SK-N-SH treated with all-trans-retinoic acid at 6 μM for 48 hours (cell line): Measurements from ENCODE around the gene INSYN2B.
A peak's percentile ranks its signal among the peaks of the same experiment; 100 is the strongest.

Source experiments
- ATAC-seq: fragments of 200-7000 bp; cut with Tn5 transposase; 3 replicates; pipeline ENCODE4 v1.9.1; 2020; ENCODE audit warnings: mild to moderate bottlenecking, moderate library complexity
- ARNTL ChIP-seq: fragments of 450-650 bp; formaldehyde crosslinking; IDR thresholded peaks from 2 replicates; pipeline ENCODE4 v1.5.0; 2020; ENCODE audit warnings: low read depth, mild to moderate bottlenecking, moderate library complexity, borderline replicate concordance
- BACH2 ChIP-seq: fragments of 250-450 bp; sonication (Bioruptor Pico); IDR thresholded peaks from 2 replicates; pipeline ENCODE4 v1.9.0; 2021; ENCODE audit warnings: mild to moderate bottlenecking, borderline replicate concordance
- CSDC2 ChIP-seq: fragments of 250-450 bp; sonication (Bioruptor Pico); IDR thresholded peaks from 2 replicates; pipeline ENCODE4 v1.5.0; 2020; ENCODE audit warnings: mild to moderate bottlenecking, moderate library complexity
- ESRRG ChIP-seq: fragments of 250-450 bp; sonication (Bioruptor Pico); IDR thresholded peaks from 2 replicates; pipeline ENCODE4 v1.6.1; 2021; ENCODE audit warnings: mild to moderate bottlenecking
- GLIS3 ChIP-seq: fragments of 250-450 bp; sonication (Bioruptor Pico); IDR thresholded peaks from 2 replicates; pipeline ENCODE4 v1.5.0; 2020; ENCODE audit warnings: mild to moderate bottlenecking, moderate library complexity
- ISL1 ChIP-seq: fragments of 250-450 bp; sonication (Bioruptor Pico); IDR thresholded peaks from 2 replicates; pipeline ENCODE4 v2.1.2; 2022; ENCODE audit warnings: mild to moderate bottlenecking, moderate library complexity
- OSR1 ChIP-seq: fragments of 250-450 bp; sonication (Bioruptor Pico); IDR thresholded peaks from 2 replicates; pipeline ENCODE4 v1.8.0; 2022; ENCODE audit warnings: moderate library complexity, mild to moderate bottlenecking, inconsistent platforms
- RARB ChIP-seq: fragments of 250-450 bp; sonication (Bioruptor Pico); IDR thresholded peaks from 2 replicates; pipeline ENCODE4 v1.8.0; 2021; ENCODE audit warnings: mild to moderate bottlenecking, moderate library complexity
- SNAI2 ChIP-seq: fragments of 250-450 bp; sonication (Bioruptor Pico); IDR thresholded peaks from 2 replicates; pipeline ENCODE4 v1.5.0; 2020; ENCODE audit warnings: mild to moderate bottlenecking, moderate library complexity
- TOX ChIP-seq: fragments of 250-450 bp; sonication (Bioruptor Pico); IDR thresholded peaks from 2 replicates; pipeline ENCODE4 v1.8.0; 2021; ENCODE audit warnings: mild to moderate bottlenecking, moderate library complexity, borderline replicate concordance
- ZC3H10 ChIP-seq: fragments of 250-450 bp; sonication (Bioruptor Pico); IDR thresholded peaks from 2 replicates; pipeline ENCODE4 v1.5.1; 2021; ENCODE audit warnings: mild to moderate bottlenecking, moderate library complexity
- ZFP3 ChIP-seq: fragments of 250-450 bp; sonication (Bioruptor Pico); IDR thresholded peaks from 2 replicates; pipeline ENCODE4 v1.5.0; 2020; ENCODE audit warnings: mild to moderate bottlenecking, moderate library complexity
- ZFP30 ChIP-seq: fragments of 450-650 bp; formaldehyde crosslinking; IDR thresholded peaks from 2 replicates; pipeline ENCODE4 v1.5.0; 2022; ENCODE audit warnings: mild to moderate bottlenecking, moderate library complexity
- ZNF565 ChIP-seq: fragments of 450-650 bp; formaldehyde crosslinking; conservative IDR thresholded peaks from 2 replicates; pipeline ENCODE4 v1.5.0; 2020; ENCODE audit warnings: low read depth, mild to moderate bottlenecking, moderate library complexity
- ZNF70 ChIP-seq: fragments of 450-650 bp; formaldehyde crosslinking; IDR thresholded peaks from 2 replicates; pipeline ENCODE4 v1.5.0; 2020; ENCODE audit warnings: mild to moderate bottlenecking, moderate library complexity
- ZNF8 ChIP-seq: fragments of 450-650 bp; formaldehyde crosslinking; IDR thresholded peaks from 2 replicates; pipeline ENCODE4 v1.5.0; 2020; ENCODE audit warnings: mild to moderate bottlenecking, moderate library complexity
- TF ChIP-seq, protein P1 (sequence below): fragments of 250-450 bp; sonication (Bioruptor Pico); IDR thresholded peaks from 2 replicates; pipeline ENCODE4 v1.5.1; 2021; ENCODE audit warnings: mild to moderate bottlenecking, moderate library complexity
- TF ChIP-seq, protein P2 (sequence below): fragments of 250-450 bp; sonication (Bioruptor Pico); IDR thresholded peaks from 2 replicates; pipeline ENCODE4 v1.8.0; 2021; ENCODE audit warnings: low read depth, mild to moderate bottlenecking, moderate library complexity, borderline replicate concordance

The INSYN2B gene

DNA sequence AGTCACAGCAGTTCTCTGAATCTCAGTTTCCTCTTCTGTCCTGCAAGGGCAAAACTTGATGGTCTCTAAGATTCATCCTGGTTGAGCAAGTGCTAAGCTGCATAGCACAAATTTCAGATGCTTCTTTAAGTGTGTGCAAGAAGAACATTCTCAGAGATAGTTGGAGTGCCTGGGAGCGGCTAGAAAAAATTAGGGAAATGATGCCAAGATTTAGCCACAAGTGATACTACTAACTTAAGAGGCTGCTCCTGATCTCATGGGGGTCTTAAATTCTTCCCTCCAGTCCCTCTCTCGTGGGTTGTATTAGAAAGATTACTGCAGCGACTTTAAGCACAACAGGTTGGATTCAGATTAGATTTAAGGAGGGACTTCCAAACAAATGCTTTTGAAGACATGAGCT, 24.2 kb downstream of the INSYN2B start:
- no peak for ATAC-seq
- TF ChIP-seq RARB (no peak), ZNF8 (CRISPR knock-in tag) (no peak), ZFP30 (CRISPR knock-in tag) (no peak), ZNF70 (no peak), CSDC2 (CRISPR knock-in tag) (no peak)

DNA sequence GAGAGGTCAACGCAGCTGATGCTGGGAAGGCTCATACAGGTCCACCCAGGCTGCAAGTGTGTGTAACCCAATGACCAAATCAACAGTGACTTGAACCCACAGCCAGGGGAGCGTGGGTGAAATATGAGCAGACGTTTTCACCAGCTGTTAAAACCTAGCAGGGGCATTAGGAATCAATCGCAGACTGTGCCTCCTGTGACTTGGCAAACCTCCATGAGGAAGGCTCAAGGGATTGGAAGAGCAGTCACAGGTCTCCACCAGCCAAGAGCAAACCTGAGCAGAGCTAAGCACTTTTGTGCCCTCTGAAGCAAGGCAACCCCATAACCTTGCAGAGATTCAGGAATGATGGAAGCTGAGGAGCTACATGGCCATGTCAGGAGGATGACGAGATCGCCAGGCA, 25.5 kb downstream of the INSYN2B start:
- no peak for ATAC-seq
- TF ChIP-seq, protein P1, sequence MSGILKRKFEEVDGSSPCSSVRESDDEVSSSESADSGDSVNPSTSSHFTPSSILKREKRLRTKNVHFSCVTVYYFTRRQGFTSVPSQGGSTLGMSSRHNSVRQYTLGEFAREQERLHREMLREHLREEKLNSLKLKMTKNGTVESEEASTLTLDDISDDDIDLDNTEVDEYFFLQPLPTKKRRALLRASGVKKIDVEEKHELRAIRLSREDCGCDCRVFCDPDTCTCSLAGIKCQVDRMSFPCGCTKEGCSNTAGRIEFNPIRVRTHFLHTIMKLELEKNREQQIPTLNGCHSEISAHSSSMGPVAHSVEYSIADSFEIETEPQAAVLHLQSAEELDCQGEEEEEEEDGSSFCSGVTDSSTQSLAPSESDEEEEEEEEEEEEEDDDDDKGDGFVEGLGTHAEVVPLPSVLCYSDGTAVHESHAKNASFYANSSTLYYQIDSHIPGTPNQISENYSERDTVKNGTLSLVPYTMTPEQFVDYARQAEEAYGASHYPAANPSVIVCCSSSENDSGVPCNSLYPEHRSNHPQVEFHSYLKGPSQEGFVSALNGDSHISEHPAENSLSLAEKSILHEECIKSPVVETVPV = no peak
- TF ChIP-seq TOX (CRISPR knock-in tag) (no peak), ESRRG (CRISPR knock-in tag) (no peak), CSDC2 (CRISPR knock-in tag) (no peak), SNAI2 (CRISPR knock-in tag) (no peak), GLIS3 (CRISPR knock-in tag) (no peak), ZFP3 (CRISPR knock-in tag) (no peak), BACH2 (no peak), ZNF70 (no peak), ISL1 (CRISPR knock-in tag) (no peak)

DNA sequence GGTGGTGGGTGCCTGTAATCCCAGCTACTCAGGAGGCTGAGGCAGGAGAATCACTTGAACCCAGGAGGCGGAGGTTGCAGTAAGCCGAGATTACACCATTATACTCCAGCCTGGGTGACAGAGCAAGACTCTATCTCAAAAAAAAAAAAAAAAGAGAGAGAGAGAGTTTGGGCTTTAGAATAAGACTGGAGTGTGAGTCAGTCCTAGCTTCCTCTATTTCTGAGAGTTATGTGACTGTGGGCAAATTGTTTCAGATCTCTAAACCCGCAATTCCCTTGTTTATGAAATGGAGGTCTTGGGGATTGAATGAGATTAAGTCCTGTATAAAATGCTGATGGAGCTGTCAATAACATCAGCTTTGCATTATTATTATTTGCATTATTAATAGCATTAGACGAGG, 27.1 kb downstream of the INSYN2B start:
- peak; percentile 31; the same call in 1 of the 3 replicates for ATAC-seq

DNA sequence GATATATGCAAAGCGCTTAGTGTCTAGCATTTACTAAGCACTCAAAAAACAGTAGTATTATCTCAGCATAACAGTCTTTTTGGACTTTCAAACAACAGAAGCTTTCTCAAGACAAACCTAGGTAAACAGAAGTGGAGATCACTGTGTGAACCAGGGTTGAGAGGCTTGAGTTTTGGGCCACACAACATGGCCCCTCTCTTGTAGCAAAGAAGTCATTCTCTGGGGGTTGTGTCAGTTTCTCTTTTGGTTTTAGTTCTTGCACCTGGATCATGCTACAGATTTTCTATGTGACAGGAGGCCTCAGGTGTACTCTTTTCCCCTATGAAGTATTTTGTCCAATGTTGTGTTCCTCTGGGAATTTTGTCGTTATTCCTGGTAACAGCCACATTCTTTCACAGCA, 30.0 kb downstream of the INSYN2B start:
- no peak for ATAC-seq
- TF ChIP-seq CSDC2 (CRISPR knock-in tag) = no peak

DNA sequence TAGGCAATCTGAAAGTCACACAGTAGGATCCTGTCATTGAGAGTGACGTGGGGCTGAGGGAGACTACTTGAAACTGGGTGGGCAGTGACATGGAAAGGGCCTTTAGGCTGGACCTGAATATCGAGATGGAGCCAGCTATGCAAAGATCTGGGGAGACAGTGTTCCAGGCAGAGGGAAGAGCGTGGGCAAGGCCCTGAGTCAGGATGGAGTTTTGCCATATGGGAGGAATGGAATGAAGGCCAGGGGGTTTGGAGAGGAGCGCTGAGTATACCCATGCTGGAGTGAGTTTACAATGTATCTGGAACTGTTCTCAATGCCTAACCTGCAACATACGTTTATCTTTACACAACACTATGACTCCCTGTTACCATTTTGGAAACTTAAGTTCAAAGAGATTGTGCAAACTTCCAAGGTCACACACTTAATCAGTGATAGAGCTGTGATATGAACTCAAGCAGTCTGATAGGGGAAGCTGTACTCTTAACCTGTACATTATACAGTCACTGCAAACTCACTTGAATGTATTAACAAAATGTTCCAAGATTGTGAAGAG, 33.5 kb downstream of the INSYN2B start:
- no peak for TF ChIP-seq SNAI2 (CRISPR knock-in tag)
- TF ChIP-seq ARNTL (CRISPR knock-in tag) = no peak
- TF ChIP-seq ZC3H10 = no peak
- TF ChIP-seq, protein P2, sequence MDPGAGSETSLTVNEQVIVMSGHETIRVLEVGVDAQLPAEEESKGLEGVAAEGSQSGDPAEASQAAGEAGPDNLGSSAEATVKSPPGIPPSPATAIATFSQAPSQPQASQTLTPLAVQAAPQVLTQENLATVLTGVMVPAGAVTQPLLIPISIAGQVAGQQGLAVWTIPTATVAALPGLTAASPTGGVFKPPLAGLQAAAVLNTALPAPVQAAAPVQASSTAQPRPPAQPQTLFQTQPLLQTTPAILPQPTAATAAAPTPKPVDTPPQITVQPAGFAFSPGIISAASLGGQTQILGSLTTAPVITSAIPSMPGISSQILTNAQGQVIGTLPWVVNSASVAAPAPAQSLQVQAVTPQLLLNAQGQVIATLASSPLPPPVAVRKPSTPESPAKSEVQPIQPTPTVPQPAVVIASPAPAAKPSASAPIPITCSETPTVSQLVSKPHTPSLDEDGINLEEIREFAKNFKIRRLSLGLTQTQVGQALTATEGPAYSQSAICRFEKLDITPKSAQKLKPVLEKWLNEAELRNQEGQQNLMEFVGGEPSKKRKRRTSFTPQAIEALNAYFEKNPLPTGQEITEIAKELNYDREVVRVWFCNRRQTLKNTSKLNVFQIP (CRISPR knock-in tag) = no peak
- no peak for TF ChIP-seq ESRRG (CRISPR knock-in tag)
- TF ChIP-seq, protein P1 = no peak
- TF ChIP-seq ZNF565 (CRISPR knock-in tag) = no peak
- no peak for ATAC-seq

DNA sequence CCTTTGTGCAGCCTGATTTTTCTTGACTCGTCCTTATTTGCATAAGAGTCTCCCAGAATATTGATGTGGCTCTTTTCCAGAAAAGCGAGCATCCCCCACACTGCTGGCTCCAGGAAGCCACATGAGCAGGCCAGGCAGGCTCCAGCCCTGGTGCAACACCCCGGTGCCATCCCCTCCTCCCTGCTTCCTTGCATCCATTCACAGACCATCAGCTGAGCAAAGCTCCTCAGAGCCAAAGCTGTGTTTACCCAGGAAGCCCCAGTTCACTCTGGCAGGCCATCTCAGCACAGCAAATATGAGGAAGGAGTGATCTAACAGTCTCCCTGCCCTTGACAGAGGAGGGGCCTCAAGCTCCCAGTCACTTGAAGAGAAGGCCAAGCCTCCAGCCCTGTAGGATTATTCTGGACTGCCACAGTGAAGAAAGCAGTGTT, 34.4 kb downstream of the INSYN2B start:
- TF ChIP-seq ZFP3 (CRISPR knock-in tag) (0 out of 2 replicates have a peak, but pooled peaks have one; percentile 63), OSR1 (CRISPR knock-in tag) (no peak), ZNF565 (CRISPR knock-in tag) (no peak), ZFP30 (CRISPR knock-in tag) (no peak)
- TF ChIP-seq, protein P1 = no peak
- ATAC-seq = peak; percentile 93
